Osteocyte (in vitro differentiated cells): ENCODE results near the gene MYO7B. TPM values are rescaled to one million over a fixed set of nuclear protein-coding genes. Genes with fewer than 3 reads are reported as not detected.
A peak's percentile ranks its signal among the peaks of the same experiment; 100 is the strongest.

Experiments used
- DNase-seq: peaks from one replicate; pipeline ENCODE4 v3.0.0; 2021; ENCODE audit warnings: mixed read lengths; ENCODE audit not compliant: unreplicated experiment; ENCODE audit errors: extremely low spot score
- H3K27ac Mint-ChIP-seq: one replicate; pipeline ENCODE4 v1.8.0; 2021; ENCODE audit warnings: mild to moderate bottlenecking, mixed read lengths; ENCODE audit not compliant: unreplicated experiment
- H3K27me3 Mint-ChIP-seq: one replicate; pipeline ENCODE4 v1.8.0; 2021; ENCODE audit warnings: mixed read lengths; ENCODE audit not compliant: unreplicated experiment
- H3K36me3 Mint-ChIP-seq: one replicate; pipeline ENCODE4 v1.8.0; 2021; ENCODE audit warnings: mixed read lengths; ENCODE audit not compliant: unreplicated experiment
- H3K4me1 Mint-ChIP-seq: one replicate; pipeline ENCODE4 v1.8.0; 2021; ENCODE audit warnings: mixed read lengths; ENCODE audit not compliant: unreplicated experiment
- H3K4me3 Mint-ChIP-seq: one replicate; pipeline ENCODE4 v1.8.0; 2021; ENCODE audit warnings: mild to moderate bottlenecking, moderate library complexity, mixed read lengths; ENCODE audit not compliant: unreplicated experiment
- H3K9me3 Mint-ChIP-seq: one replicate; pipeline ENCODE4 v1.8.0; 2021; ENCODE audit warnings: mixed read lengths; ENCODE audit not compliant: unreplicated experiment
- CTCF ChIP-seq: fragments of 200-600 bp; sonication (generic); IDR thresholded peaks from 2 replicates; pipeline ENCODE4 v1.5.0; 2021; ENCODE audit warnings: antibody characterized with exemption, mild to moderate bottlenecking, moderate library complexity
- total RNA-seq: library from RNA; stranded (reverse); gene quantifications from 2 replicates; pipeline ENCODE4 v1.2.1, GENCODE V29; 2021

Gene MYO7B
- total RNA-seq, 1 donor from 2014 or later: not detected

GRCh38 chr2:127577208-127577475 lies 41.7 kb downstream of the MYO7B start:
- peaks cover 23% of the 10 kb centered on the region for H3K4me1 Mint-ChIP-seq
- no peaks in the 10 kb centered on the region for H3K9me3 Mint-ChIP-seq
- H3K36me3 Mint-ChIP-seq: no peaks in the 10 kb centered on the region
- DNase-seq: peak; percentile 71
- TF ChIP-seq CTCF: no peak
- no peak overlapping the region for H3K27ac Mint-ChIP-seq
- no peaks in the 10 kb centered on the region for H3K27me3 Mint-ChIP-seq
- H3K4me3 Mint-ChIP-seq: no peak overlapping the region

GRCh38 chr2:127577503-127577902 lies 42.0 kb downstream of the MYO7B start:
- Mint-ChIP-seq H3K9me3 (no peaks in the 10 kb centered on the region), H3K4me3 (no peak overlapping the region), H3K27ac (no peak overlapping the region), H3K27me3 (no peaks in the 10 kb centered on the region), H3K36me3 (no peaks in the 10 kb centered on the region), H3K4me1 (peaks cover 23% of the 10 kb centered on the region)
- no peak for TF ChIP-seq CTCF
- peak; percentile 82 for DNase-seq

- H3K4me3 Mint-ChIP-seq: no peak overlapping the region
- H3K4me1 Mint-ChIP-seq: peaks cover 23% of the 10 kb centered on the region
- DNase-seq: peak; percentile 69
- H3K27me3 Mint-ChIP-seq: no peaks in the 10 kb centered on the region
- H3K9me3 Mint-ChIP-seq: no peaks in the 10 kb centered on the region
- H3K36me3 Mint-ChIP-seq: no peaks in the 10 kb centered on the region
- TF ChIP-seq CTCF: no peak
- H3K27ac Mint-ChIP-seq: no peak overlapping the region
These were observed 42.5 kb downstream of the MYO7B start for GRCh38 chr2:127577973-127578372.

- Mint-ChIP-seq H3K4me3 (no peak overlapping the region), H3K36me3 (no peaks in the 10 kb centered on the region), H3K27ac (no peak overlapping the region), H3K9me3 (no peaks in the 10 kb centered on the region), H3K4me1 (peaks cover 23% of the 10 kb centered on the region), H3K27me3 (peaks cover 3% of the 10 kb centered on the region)
- DNase-seq: peak; percentile 64
- TF ChIP-seq CTCF: no peak
These were observed 42.9 kb downstream of the MYO7B start for GRCh38 chr2:127578411-127578810.

- Mint-ChIP-seq H3K36me3 (no peaks in the 10 kb centered on the region), H3K4me3 (no peak overlapping the region), H3K4me1 (peaks cover 23% of the 10 kb centered on the region), H3K27ac (no peak overlapping the region), H3K9me3 (no peaks in the 10 kb centered on the region), H3K27me3 (peaks cover 3% of the 10 kb centered on the region)
- TF ChIP-seq CTCF: no peak
- peak; percentile 46 for DNase-seq
These were observed 43.7 kb downstream of the MYO7B start for GRCh38 chr2:127579231-127579630.
